OCI-LY7 (cell line): ENCODE data around the gene IL20RA. TPM values are rescaled to one million over a fixed set of nuclear protein-coding genes. Genes with fewer than 3 reads are reported as not detected.

ENCODE experiments used
- Bru-seq: library from RNA; stranded (reverse); fragments of 400-500 nt; gene quantifications from one replicate; lab custom pipeline; 2021; lab: Mats Ljungman, UMichigan
- BruChase-seq, 2 experiments: library from RNA; stranded (reverse); fragments of 400-500 nt; gene quantifications; one replicate each; lab custom pipeline; 2021; lab: Mats Ljungman, UMichigan
- BruUV-seq: library from RNA; stranded (reverse); fragments of 400-500 nt; replicated peaks from 2 replicates; lab custom pipeline; 2021; lab: Mats Ljungman, UMichigan
- CTCF ChIA-PET: fragments of 300-600 bp; sonication (Branson Sonifier 250); formaldehyde crosslinking; loops from one replicate; lab custom pipeline; 2022; ENCODE audit warnings: antibody characterized with exemption; ENCODE audit not compliant: unreplicated experiment; lab: Charles Lee
- POLR2A ChIA-PET: fragments of 300-600 bp; sonication (Branson Sonifier 250); formaldehyde crosslinking; loops from one replicate; lab custom pipeline; 2022; ENCODE audit warnings: antibody characterized with exemption; lab: Charles Lee
- DNase-seq: peaks from one replicate; pipeline ENCODE4 v3.0.0-alpha.2; 2015; ENCODE audit warnings: low spot score
- H2AFZ ChIP-seq: fragments of 200-600 bp; sonication (generic), shearing (Covaris generic); 2 replicates; pipeline ENCODE4 v1.6.1; 2014; ENCODE audit warnings: mild to moderate bottlenecking, antibody characterized with exemption, low read length, moderate library complexity
- H3K27ac ChIP-seq: fragments of 200-600 bp; sonication (generic); 2 replicates; pipeline ENCODE4 v1.5.1; 2014; ENCODE audit warnings: mixed run types, low read depth, mild to moderate bottlenecking, moderate library complexity, low read length, inconsistent platforms; ENCODE audit not compliant: poor library complexity, severe bottlenecking
- H3K36me3 ChIP-seq: fragments of 200-600 bp; sonication (generic); 2 replicates; pipeline ENCODE4 v1.6.1; 2014; ENCODE audit warnings: mild to moderate bottlenecking, antibody characterized with exemption, low read length, moderate library complexity, mixed read lengths; ENCODE audit not compliant: insufficient read depth
- H3K4me1 ChIP-seq: fragments of 200-600 bp; sonication (generic); 2 replicates; pipeline ENCODE4 v1.5.1; 2014; ENCODE audit warnings: mild to moderate bottlenecking, low read length; ENCODE audit not compliant: insufficient read depth, poor library complexity, severe bottlenecking
- H3K4me2 ChIP-seq: fragments of 200-600 bp; sonication (generic); 2 replicates; pipeline ENCODE4 v1.6.1; 2014; ENCODE audit warnings: mild to moderate bottlenecking, low read length
- H3K4me3 ChIP-seq: fragments of 200-600 bp; sonication (generic); 2 replicates; pipeline ENCODE4 v1.5.1; 2014; ENCODE audit warnings: mild to moderate bottlenecking, low read depth, low read length; ENCODE audit not compliant: poor library complexity, severe bottlenecking
- H3K79me2 ChIP-seq: fragments of 200-600 bp; sonication (generic); 2 replicates; pipeline ENCODE4 v1.6.1; 2016; ENCODE audit warnings: low read depth, mild to moderate bottlenecking, low read length, moderate library complexity, mixed read lengths; ENCODE audit not compliant: insufficient read depth
- H3K9me2 ChIP-seq: fragments of 200-600 bp; sonication (generic); 2 replicates; pipeline ENCODE4 v1.6.1; 2016; ENCODE audit warnings: mild to moderate bottlenecking, low read length, mixed read lengths; ENCODE audit not compliant: insufficient read depth
- H3K9me3 ChIP-seq: fragments of 200-600 bp; sonication (generic); 2 replicates; pipeline ENCODE4 v1.6.1; 2014; ENCODE audit warnings: mild to moderate bottlenecking, mixed run types, low read length, mixed read lengths
- H4K20me1 ChIP-seq: fragments of 200-600 bp; sonication (generic); 2 replicates; pipeline ENCODE4 v1.6.1; 2014; ENCODE audit warnings: mild to moderate bottlenecking, antibody characterized with exemption, low read length, moderate library complexity, mixed read lengths; ENCODE audit not compliant: insufficient read depth
- EZH2phosphoT487 ChIP-seq: fragments of 200-600 bp; sonication (generic); IDR thresholded peaks from 2 replicates; pipeline ENCODE4 v1.6.1; 2018; ENCODE audit warnings: low read depth, borderline replicate concordance, mild to moderate bottlenecking, mixed run types, antibody characterized with exemption, low read length, moderate library complexity, mixed read lengths
- intact Hi-C: fragments of 100-400 bp; cut with micrococcal nuclease; formaldehyde crosslinking; loops from one replicate; pipeline ENCODE4 v1.10.0; 2022; ENCODE audit not compliant: unreplicated experiment
- long read RNA-seq: library from polyadenylated mRNA; stranded (forward); transcript quantifications from one replicate; pipeline ENCODE4 v2.0.0, GENCODE V29; 2022
- total RNA-seq, 2 experiments: library from RNA; depleted of rRNA in 1 of 2; stranded (reverse); fragments of >200 nt in 1 of 2; shearing (Covaris generic) in 1 of 2; gene quantifications; 2 replicates each; pipeline ENCODE4 v1.2.3, GENCODE V29; 2014 to 2022
- TF ChIP-seq, protein P1 (sequence below): fragments of 200-600 bp; sonication (generic); conservative IDR thresholded peaks from 2 replicates; pipeline ENCODE4 v1.5.1; 2014; ENCODE audit warnings: mild to moderate bottlenecking, antibody characterized with exemption, low read length, moderate library complexity, mixed read lengths

The IL20RA gene, protein sequence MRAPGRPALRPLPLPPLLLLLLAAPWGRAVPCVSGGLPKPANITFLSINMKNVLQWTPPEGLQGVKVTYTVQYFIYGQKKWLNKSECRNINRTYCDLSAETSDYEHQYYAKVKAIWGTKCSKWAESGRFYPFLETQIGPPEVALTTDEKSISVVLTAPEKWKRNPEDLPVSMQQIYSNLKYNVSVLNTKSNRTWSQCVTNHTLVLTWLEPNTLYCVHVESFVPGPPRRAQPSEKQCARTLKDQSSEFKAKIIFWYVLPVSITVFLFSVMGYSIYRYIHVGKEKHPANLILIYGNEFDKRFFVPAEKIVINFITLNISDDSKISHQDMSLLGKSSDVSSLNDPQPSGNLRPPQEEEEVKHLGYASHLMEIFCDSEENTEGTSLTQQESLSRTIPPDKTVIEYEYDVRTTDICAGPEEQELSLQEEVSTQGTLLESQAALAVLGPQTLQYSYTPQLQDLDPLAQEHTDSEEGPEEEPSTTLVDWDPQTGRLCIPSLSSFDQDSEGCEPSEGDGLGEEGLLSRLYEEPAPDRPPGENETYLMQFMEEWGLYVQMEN
- total RNA-seq (2014; rRNA removed; shearing (Covaris generic)), result not detected in 2 replicates
- total RNA-seq (2022), result not detected in 2 replicates
- percentile 8 among the genes with signal in this experiment for Bru-seq, nascent RNA
- BruChase-seq, experiment 1, labeled RNA remaining after a 6-hour chase, result not detected
- BruChase-seq, experiment 2, labeled RNA remaining after a 2-hour chase, result not detected
- long read RNA-seq, result 0 reads

DNA sequence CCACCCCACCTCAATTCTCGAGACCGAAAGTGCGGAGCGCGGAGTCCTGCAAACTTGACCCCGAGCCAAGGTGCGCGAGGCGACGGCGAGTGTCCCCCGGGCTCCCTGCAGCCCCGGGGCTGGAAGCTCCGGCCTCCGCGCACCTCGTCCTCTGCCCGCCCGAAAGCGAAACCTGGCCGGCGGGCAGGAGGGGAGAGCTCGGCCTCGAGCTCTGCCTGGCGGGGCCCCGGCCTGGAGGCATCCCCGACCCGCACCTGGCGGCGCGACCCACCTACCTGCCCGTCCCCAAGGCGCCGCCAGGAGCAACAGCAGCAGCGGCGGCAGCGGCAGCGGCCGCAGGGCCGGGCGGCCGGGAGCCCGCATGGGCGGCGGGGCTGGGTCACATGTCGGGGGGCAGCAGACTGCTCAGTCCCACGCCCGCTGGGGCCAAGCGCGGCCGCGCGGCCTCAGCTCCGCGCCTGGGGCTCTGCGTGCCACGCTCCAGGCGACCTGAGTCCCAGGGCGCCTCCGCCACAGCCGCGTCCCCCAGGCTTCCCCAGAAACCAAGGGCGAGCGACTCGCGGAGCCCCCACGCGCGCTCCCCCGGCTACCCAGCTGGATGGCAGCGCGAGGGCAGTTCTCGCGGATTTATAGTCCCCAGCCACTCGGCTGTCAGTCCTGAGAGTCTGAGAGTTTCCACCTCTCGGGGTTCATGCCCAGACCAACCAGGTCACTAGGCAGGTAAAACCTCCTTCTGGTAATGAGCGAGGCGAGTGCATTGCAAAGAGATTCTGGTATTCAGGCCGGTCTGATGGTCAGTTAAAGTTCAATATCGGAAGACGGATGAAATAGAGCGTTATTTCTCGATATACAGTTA is at the start of gene IL20RA:
IL20RA (minus strand) TSS at position 600 of the 856 bp plus-strand sequence; CDS start at position 363, 237 bp downstream.
- no peak for DNase-seq
- Histone ChIP-seq H3K79me2 (no peaks in the 10 kb centered on the region), H3K9me3 (no peaks in the 10 kb centered on the region), H3K4me2 (no peak within 1 kb of the TSS), H3K27ac (no peak within 1 kb of the TSS), H3K36me3 (no peaks in the 10 kb centered on the region), H3K4me1 (no peaks in the 10 kb centered on the region), H3K4me3 (no peak within 1 kb of the TSS), H2AFZ (no peak within 1 kb of the TSS), H4K20me1 (no peaks in the 10 kb centered on the region), H3K9me2 (no peaks in the 10 kb centered on the region)
- intact Hi-C loops, result no loop called here
- POLR2A ChIA-PET, result no interaction called here
- no peak for TF ChIP-seq EZH2phosphoT487
- TF ChIP-seq, protein P1, sequence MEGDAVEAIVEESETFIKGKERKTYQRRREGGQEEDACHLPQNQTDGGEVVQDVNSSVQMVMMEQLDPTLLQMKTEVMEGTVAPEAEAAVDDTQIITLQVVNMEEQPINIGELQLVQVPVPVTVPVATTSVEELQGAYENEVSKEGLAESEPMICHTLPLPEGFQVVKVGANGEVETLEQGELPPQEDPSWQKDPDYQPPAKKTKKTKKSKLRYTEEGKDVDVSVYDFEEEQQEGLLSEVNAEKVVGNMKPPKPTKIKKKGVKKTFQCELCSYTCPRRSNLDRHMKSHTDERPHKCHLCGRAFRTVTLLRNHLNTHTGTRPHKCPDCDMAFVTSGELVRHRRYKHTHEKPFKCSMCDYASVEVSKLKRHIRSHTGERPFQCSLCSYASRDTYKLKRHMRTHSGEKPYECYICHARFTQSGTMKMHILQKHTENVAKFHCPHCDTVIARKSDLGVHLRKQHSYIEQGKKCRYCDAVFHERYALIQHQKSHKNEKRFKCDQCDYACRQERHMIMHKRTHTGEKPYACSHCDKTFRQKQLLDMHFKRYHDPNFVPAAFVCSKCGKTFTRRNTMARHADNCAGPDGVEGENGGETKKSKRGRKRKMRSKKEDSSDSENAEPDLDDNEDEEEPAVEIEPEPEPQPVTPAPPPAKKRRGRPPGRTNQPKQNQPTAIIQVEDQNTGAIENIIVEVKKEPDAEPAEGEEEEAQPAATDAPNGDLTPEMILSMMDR, result no peak
- CTCF ChIA-PET, result no interaction called here
- no TSS peak for BruUV-seq

DNA sequence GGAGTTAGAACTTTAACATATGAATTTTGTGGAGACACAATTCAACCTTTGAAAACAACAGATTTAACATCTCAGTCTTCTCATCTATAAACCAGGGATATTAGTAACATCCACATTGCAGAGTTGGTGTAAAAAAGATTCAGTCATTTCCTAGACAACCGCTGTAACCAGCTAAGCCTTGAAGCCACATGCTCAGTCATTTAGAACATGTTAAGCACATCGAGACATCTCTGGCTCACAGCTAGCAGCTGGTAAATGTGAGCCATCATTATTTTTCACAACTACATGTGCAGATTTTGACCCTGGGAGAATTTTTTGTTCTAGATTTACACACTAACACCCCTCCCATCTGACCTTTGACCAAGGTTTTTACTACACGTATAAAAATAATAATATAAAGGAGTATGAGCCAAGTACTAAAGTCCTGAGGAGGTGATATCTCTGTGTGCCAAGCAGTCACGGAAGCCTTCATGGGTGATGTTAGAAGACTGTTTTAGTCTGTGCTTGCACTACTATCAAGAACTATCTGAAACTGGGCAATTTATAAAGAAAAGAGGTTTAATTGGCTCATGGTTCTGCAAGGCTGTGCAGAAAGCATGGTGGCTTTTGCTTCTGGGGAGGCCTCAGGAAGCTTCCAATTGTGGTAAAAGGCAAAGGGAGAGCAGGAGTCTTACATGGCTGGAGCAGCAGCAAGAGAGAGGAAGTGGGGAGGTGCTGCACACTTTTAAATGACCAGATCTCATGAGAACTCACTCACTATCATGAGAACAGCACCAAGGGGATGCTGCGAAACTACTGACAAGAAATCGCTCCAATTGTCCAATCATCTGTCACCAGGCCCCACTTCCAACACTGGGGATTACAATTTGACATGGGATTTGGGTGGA is 48.7 kb upstream of the IL20RA start:
- no peak overlapping the region for H3K4me2 ChIP-seq
- no TSS peak for BruUV-seq
- H3K36me3 ChIP-seq, result no peaks in the 10 kb centered on the region
- H3K9me2 ChIP-seq, result no peaks in the 10 kb centered on the region
- ChIA-PET POLR2A (interaction anchor here (0.6 to 2.6 kb wide), 5 partner anchors 12 to 228 kb away, joined by 3 to 12 read pairs (median 3); no protein-coding TSS in a partner anchor), CTCF (interaction anchor here (0.6 to 3.8 kb wide), 9 partner anchors 73 to 496 kb away, joined by 3 to 34 read pairs (median 4); no protein-coding TSS in a partner anchor)
- no peaks in the 10 kb centered on the region for H4K20me1 ChIP-seq
- peak; percentile 16 for DNase-seq
- TF ChIP-seq EZH2phosphoT487, result no peak
- TF ChIP-seq, protein P1, result no peak
- peaks cover 45% of the 10 kb centered on the region for H3K4me1 ChIP-seq
- H2AFZ ChIP-seq, result peak overlapping the region; percentile 21; the same call in 1 of the 2 replicates
- no peak overlapping the region for H3K27ac ChIP-seq
- no peaks in the 10 kb centered on the region for H3K79me2 ChIP-seq
- no peak overlapping the region for H3K4me3 ChIP-seq
- H3K9me3 ChIP-seq, result no peaks in the 10 kb centered on the region
- intact Hi-C loops, result loop anchor here (1.0 to 10.0 kb wide), 7 partner anchors 73 to 548 kb away; partner anchors contain the start of gene IFNGR1
